HEK293 (cell line): Measurements from ENCODE around the gene TNFRSF8.

Source experiments
- CTCF ChIA-PET: fragments of 350-600 bp; formaldehyde crosslinking; extraction: SDS; loops from one replicate; lab custom pipeline; 2021; ENCODE audit warnings: antibody characterized with exemption; lab: Yijun Ruan, JAX
- POLR2A ChIA-PET: fragments of 300-600 bp; formaldehyde crosslinking; extraction: SDS; loops from one replicate; lab custom pipeline; 2020; ENCODE audit warnings: antibody characterized with exemption, inconsistent platforms; lab: Yijun Ruan, JAX
- H3K27ac ChIP-seq: fragments of 200-500 bp; sonication (Bioruptor generic); 2 replicates; pipeline ENCODE4 v1.5.1; 2014; ENCODE audit warnings: low read depth, low read length, control low read depth, inconsistent platforms; ENCODE audit errors: extremely low read depth
- H3K36me3 ChIP-seq, 2 experiments: fragments of 200-500 bp in 1 of 2; sonication (Bioruptor generic) in 1 of 2; 1 replicate in 1 of 2; 2 replicates in 1 of 2; pipeline ENCODE4 v1.5.1; 2014 to 2017; ENCODE audit warnings: inconsistent platforms in 2 of 2, low read length in 2 of 2; ENCODE audit not compliant: control insufficient read depth in 2 of 2, insufficient read depth in 1 of 2
- H3K4me1 ChIP-seq: fragments of 200-500 bp; sonication (Bioruptor generic); 2 replicates; pipeline ENCODE4 v1.5.1; 2014; ENCODE audit warnings: mild to moderate bottlenecking, low read length, inconsistent platforms; ENCODE audit not compliant: control insufficient read depth, insufficient read depth
- H3K4me3 ChIP-seq: 2 replicates; pipeline ENCODE4 v1.5.1; 2011; ENCODE audit warnings: low read depth, mild to moderate bottlenecking, control low read depth, low read length, moderate library complexity
- H3K9me3 ChIP-seq: fragments of 200-500 bp; sonication (Bioruptor generic); 2 replicates; pipeline ENCODE4 v1.5.1; 2014; ENCODE audit warnings: low read depth, low read length, inconsistent platforms; ENCODE audit not compliant: control insufficient read depth, insufficient read depth
- SP7 ChIP-seq: fragments of 450-650 bp; formaldehyde crosslinking; IDR thresholded peaks from 2 replicates; pipeline ENCODE4 v1.5.1; 2016; ENCODE audit warnings: missing biosample characterization, missing genetic modification characterization
- TRIM28 ChIP-seq: IDR thresholded peaks from 2 replicates; pipeline ENCODE4 v1.6.1; 2011; ENCODE audit warnings: low read length, control low read depth, borderline replicate concordance
- ZBTB1 ChIP-seq: fragments of 450-650 bp; formaldehyde crosslinking; IDR thresholded peaks from 2 replicates; pipeline ENCODE4 v1.5.1; 2016; ENCODE audit warnings: missing biosample characterization, missing genetic modification characterization
- ZBTB7A ChIP-seq: fragments of 450-650 bp; formaldehyde crosslinking; IDR thresholded peaks from 2 replicates; pipeline ENCODE4 v1.5.1; 2016; ENCODE audit warnings: low read depth, missing biosample characterization, missing genetic modification characterization
- ZFP69B ChIP-seq: fragments of 450-650 bp; formaldehyde crosslinking; IDR thresholded peaks from 2 replicates; pipeline ENCODE4 v1.5.1; 2016; ENCODE audit warnings: missing biosample characterization, missing genetic modification characterization
- ZNF140 ChIP-seq: fragments of 450-650 bp; formaldehyde crosslinking; IDR thresholded peaks from 2 replicates; pipeline ENCODE4 v1.5.1; 2016; ENCODE audit warnings: missing biosample characterization, missing genetic modification characterization
- ZNF157 ChIP-seq: fragments of 450-650 bp; formaldehyde crosslinking; IDR thresholded peaks from 2 replicates; pipeline ENCODE4 v1.5.1; 2016; ENCODE audit warnings: missing biosample characterization, missing genetic modification characterization
- ZNF549 ChIP-seq: fragments of 450-650 bp; IDR thresholded peaks from 2 replicates; pipeline ENCODE4 v1.5.1; 2018; ENCODE audit warnings: missing biosample characterization, missing genetic modification characterization, mild to moderate bottlenecking, inconsistent platforms, moderate library complexity
- ZNF555 ChIP-seq: fragments of 450-650 bp; formaldehyde crosslinking; conservative IDR thresholded peaks from 2 replicates; pipeline ENCODE4 v1.5.1; 2017; ENCODE audit warnings: missing biosample characterization, mild to moderate bottlenecking, missing genetic modification characterization, inconsistent platforms
- ZNF624 ChIP-seq: fragments of 450-650 bp; formaldehyde crosslinking; IDR thresholded peaks from 2 replicates; pipeline ENCODE4 v1.5.1; 2017; ENCODE audit warnings: missing biosample characterization, missing genetic modification characterization
- ZNF747 ChIP-seq: fragments of 450-650 bp; formaldehyde crosslinking; IDR thresholded peaks from 2 replicates; pipeline ENCODE4 v1.5.1; 2016; ENCODE audit warnings: missing biosample characterization, missing genetic modification characterization
- TF ChIP-seq, protein P1 (sequence below): fragments of 450-650 bp; formaldehyde crosslinking; IDR thresholded peaks from 2 replicates; pipeline ENCODE4 v1.5.1; 2016; ENCODE audit warnings: missing biosample characterization, missing genetic modification characterization
- TF ChIP-seq, protein P2 (sequence below): fragments of 450-650 bp; formaldehyde crosslinking; IDR thresholded peaks from 2 replicates; pipeline ENCODE4 v1.5.1; 2016; ENCODE audit warnings: missing biosample characterization, missing genetic modification characterization
- TF ChIP-seq, protein P3 (sequence below): fragments of 450-650 bp; formaldehyde crosslinking; IDR thresholded peaks from 2 replicates; pipeline ENCODE4 v1.5.1; 2017; ENCODE audit warnings: missing biosample characterization, missing genetic modification characterization
- TF ChIP-seq, protein P4 (sequence below): fragments of 450-650 bp; formaldehyde crosslinking; IDR thresholded peaks from 2 replicates; pipeline ENCODE4 v1.5.1; 2016; ENCODE audit warnings: missing biosample characterization, missing genetic modification characterization
- TF ChIP-seq, protein P5 (sequence below): fragments of 450-650 bp; formaldehyde crosslinking; IDR thresholded peaks from 2 replicates; pipeline ENCODE4 v1.5.1; 2016; ENCODE audit warnings: missing biosample characterization, missing genetic modification characterization
- TF ChIP-seq, protein P6 (sequence below): fragments of 450-650 bp; formaldehyde crosslinking; IDR thresholded peaks from 2 replicates; pipeline ENCODE4 v1.5.1; 2017; ENCODE audit warnings: missing biosample characterization, missing genetic modification characterization
- TF ChIP-seq, protein P7 (sequence below): fragments of 450-650 bp; formaldehyde crosslinking; IDR thresholded peaks from 2 replicates; pipeline ENCODE4 v1.5.1; 2016; ENCODE audit warnings: missing biosample characterization, missing genetic modification characterization
- TF ChIP-seq, protein P8 (sequence below): fragments of 450-650 bp; formaldehyde crosslinking; IDR thresholded peaks from 2 replicates; pipeline ENCODE4 v1.5.1; 2017; ENCODE audit warnings: missing biosample characterization, missing genetic modification characterization

TNFRSF8 gene

DNA sequence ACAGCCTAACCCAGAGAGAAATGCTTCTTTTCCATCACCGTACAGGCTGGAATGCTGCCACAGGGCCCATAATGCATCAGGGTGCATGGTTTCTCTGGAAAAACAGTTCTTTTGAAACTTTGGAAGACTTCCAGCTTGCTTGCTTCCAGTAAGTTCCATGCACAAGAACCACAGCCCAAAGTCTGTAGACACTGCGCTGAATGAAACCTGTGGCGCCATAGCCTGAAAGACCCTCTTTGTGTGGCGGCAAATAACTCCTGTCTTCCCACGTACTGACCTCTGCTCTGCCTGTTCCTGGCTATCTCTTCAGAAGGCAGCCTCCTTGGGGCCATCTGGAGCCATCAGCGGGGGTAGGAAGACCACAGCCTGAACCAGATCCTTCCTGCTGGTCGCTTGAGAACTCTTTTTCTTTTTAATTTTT, 28.7 kb upstream of the TNFRSF8 start:
- POLR2A ChIA-PET = no interaction called here
- no peak overlapping the region for H3K4me3 ChIP-seq
- H3K9me3 ChIP-seq = no peaks in the 10 kb centered on the region
- H3K4me1 ChIP-seq = no peaks in the 10 kb centered on the region
- H3K36me3 ChIP-seq = peaks cover 0 to 23% of the 10 kb centered on the region in 2 experiments; a peak in 1 of 3 replicates
- TF ChIP-seq SP7 (tag by site-specific recombination) (no peak), ZBTB7A (tag by site-specific recombination) (no peak), ZNF555 (tag by site-specific recombination) (no peak), TRIM28 (no peak), ZNF140 (no peak), ZFP69B (tag by site-specific recombination) (no peak), ZNF624 (tag by site-specific recombination) (no peak), ZNF747 (tag by site-specific recombination) (no peak)
- TF ChIP-seq, protein P1, sequence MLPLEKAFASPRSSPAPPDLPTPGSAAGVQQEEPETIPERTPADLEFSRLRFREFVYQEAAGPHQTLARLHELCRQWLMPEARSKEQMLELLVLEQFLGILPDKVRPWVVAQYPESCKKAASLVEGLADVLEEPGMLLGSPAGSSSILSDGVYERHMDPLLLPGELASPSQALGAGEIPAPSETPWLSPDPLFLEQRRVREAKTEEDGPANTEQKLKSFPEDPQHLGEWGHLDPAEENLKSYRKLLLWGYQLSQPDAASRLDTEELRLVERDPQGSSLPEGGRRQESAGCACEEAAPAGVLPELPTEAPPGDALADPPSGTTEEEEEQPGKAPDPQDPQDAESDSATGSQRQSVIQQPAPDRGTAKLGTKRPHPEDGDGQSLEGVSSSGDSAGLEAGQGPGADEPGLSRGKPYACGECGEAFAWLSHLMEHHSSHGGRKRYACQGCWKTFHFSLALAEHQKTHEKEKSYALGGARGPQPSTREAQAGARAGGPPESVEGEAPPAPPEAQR = no peak
- TF ChIP-seq, protein P2, sequence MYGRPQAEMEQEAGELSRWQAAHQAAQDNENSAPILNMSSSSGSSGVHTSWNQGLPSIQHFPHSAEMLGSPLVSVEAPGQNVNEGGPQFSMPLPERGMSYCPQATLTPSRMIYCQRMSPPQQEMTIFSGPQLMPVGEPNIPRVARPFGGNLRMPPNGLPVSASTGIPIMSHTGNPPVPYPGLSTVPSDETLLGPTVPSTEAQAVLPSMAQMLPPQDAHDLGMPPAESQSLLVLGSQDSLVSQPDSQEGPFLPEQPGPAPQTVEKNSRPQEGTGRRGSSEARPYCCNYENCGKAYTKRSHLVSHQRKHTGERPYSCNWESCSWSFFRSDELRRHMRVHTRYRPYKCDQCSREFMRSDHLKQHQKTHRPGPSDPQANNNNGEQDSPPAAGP (tag by site-specific recombination) = no peak
- TF ChIP-seq, protein P3, sequence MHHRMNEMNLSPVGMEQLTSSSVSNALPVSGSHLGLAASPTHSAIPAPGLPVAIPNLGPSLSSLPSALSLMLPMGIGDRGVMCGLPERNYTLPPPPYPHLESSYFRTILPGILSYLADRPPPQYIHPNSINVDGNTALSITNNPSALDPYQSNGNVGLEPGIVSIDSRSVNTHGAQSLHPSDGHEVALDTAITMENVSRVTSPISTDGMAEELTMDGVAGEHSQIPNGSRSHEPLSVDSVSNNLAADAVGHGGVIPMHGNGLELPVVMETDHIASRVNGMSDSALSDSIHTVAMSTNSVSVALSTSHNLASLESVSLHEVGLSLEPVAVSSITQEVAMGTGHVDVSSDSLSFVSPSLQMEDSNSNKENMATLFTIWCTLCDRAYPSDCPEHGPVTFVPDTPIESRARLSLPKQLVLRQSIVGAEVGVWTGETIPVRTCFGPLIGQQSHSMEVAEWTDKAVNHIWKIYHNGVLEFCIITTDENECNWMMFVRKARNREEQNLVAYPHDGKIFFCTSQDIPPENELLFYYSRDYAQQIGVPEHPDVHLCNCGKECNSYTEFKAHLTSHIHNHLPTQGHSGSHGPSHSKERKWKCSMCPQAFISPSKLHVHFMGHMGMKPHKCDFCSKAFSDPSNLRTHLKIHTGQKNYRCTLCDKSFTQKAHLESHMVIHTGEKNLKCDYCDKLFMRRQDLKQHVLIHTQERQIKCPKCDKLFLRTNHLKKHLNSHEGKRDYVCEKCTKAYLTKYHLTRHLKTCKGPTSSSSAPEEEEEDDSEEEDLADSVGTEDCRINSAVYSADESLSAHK (tag by site-specific recombination) = no peak
- TF ChIP-seq, protein P4, sequence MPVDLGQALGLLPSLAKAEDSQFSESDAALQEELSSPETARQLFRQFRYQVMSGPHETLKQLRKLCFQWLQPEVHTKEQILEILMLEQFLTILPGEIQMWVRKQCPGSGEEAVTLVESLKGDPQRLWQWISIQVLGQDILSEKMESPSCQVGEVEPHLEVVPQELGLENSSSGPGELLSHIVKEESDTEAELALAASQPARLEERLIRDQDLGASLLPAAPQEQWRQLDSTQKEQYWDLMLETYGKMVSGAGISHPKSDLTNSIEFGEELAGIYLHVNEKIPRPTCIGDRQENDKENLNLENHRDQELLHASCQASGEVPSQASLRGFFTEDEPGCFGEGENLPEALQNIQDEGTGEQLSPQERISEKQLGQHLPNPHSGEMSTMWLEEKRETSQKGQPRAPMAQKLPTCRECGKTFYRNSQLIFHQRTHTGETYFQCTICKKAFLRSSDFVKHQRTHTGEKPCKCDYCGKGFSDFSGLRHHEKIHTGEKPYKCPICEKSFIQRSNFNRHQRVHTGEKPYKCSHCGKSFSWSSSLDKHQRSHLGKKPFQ = no peak
- TF ChIP-seq, protein P5, sequence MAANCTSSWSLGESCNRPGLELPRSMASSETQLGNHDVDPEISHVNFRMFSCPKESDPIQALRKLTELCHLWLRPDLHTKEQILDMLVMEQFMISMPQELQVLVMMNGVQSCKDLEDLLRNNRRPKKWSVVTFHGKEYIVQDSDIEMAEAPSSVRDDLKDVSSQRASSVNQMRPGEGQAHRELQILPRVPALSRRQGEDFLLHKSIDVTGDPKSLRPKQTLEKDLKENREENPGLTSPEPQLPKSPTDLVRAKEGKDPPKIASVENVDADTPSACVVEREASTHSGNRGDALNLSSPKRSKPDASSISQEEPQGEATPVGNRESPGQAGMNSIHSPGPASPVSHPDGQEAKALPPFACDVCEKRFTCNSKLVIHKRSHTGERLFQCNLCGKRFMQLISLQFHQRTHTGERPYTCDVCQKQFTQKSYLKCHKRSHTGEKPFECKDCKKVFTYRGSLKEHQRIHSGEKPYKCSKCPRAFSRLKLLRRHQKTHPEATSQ (tag by site-specific recombination) = no peak
- TF ChIP-seq, protein P6, sequence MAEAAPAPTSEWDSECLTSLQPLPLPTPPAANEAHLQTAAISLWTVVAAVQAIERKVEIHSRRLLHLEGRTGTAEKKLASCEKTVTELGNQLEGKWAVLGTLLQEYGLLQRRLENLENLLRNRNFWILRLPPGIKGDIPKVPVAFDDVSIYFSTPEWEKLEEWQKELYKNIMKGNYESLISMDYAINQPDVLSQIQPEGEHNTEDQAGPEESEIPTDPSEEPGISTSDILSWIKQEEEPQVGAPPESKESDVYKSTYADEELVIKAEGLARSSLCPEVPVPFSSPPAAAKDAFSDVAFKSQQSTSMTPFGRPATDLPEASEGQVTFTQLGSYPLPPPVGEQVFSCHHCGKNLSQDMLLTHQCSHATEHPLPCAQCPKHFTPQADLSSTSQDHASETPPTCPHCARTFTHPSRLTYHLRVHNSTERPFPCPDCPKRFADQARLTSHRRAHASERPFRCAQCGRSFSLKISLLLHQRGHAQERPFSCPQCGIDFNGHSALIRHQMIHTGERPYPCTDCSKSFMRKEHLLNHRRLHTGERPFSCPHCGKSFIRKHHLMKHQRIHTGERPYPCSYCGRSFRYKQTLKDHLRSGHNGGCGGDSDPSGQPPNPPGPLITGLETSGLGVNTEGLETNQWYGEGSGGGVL (tag by site-specific recombination) = no peak
- no peak overlapping the region for H3K27ac ChIP-seq
- CTCF ChIA-PET = interaction anchor here (0.6 kb wide), 2 partner anchors 41 to 1088 kb away, joined by 3 to 5 read pairs; no protein-coding TSS in a partner anchor

DNA sequence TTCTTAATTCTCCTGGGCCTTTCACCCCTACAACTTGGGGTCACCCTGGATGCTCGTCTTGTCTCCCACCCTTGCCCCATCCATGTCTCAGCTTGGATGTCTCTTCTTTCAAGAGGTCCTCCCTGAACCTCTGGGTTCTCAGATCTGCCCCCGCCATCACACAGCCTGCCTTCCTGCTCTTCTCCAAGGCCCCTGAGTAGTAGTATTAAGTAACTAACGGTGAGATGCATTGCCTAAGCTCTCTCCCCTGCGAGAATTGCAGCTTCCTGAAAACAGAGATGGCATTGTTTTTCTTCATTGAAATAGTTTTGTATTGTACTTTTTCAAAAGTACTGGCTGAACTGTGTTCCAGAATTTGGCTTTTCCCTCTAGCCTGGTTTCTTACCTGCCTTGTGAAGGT, 27.8 kb upstream of the TNFRSF8 start:
- CTCF ChIA-PET = no interaction called here
- H3K36me3 ChIP-seq = peaks cover 0 to 14% of the 10 kb centered on the region in 2 experiments; a peak in 1 of 3 replicates
- no peaks in the 10 kb centered on the region for H3K9me3 ChIP-seq
- H3K4me3 ChIP-seq = no peak overlapping the region
- TF ChIP-seq ZNF747 (tag by site-specific recombination) = no peak
- TF ChIP-seq, protein P7, sequence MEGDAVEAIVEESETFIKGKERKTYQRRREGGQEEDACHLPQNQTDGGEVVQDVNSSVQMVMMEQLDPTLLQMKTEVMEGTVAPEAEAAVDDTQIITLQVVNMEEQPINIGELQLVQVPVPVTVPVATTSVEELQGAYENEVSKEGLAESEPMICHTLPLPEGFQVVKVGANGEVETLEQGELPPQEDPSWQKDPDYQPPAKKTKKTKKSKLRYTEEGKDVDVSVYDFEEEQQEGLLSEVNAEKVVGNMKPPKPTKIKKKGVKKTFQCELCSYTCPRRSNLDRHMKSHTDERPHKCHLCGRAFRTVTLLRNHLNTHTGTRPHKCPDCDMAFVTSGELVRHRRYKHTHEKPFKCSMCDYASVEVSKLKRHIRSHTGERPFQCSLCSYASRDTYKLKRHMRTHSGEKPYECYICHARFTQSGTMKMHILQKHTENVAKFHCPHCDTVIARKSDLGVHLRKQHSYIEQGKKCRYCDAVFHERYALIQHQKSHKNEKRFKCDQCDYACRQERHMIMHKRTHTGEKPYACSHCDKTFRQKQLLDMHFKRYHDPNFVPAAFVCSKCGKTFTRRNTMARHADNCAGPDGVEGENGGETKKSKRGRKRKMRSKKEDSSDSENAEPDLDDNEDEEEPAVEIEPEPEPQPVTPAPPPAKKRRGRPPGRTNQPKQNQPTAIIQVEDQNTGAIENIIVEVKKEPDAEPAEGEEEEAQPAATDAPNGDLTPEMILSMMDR (tag by site-specific recombination) = no peak
- no peak for TF ChIP-seq ZNF549 (tag by site-specific recombination)
- TF ChIP-seq, protein P8, sequence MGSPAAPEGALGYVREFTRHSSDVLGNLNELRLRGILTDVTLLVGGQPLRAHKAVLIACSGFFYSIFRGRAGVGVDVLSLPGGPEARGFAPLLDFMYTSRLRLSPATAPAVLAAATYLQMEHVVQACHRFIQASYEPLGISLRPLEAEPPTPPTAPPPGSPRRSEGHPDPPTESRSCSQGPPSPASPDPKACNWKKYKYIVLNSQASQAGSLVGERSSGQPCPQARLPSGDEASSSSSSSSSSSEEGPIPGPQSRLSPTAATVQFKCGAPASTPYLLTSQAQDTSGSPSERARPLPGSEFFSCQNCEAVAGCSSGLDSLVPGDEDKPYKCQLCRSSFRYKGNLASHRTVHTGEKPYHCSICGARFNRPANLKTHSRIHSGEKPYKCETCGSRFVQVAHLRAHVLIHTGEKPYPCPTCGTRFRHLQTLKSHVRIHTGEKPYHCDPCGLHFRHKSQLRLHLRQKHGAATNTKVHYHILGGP (tag by site-specific recombination) = no peak
- no peak for TF ChIP-seq ZNF157 (tag by site-specific recombination)
- no peak for TF ChIP-seq ZBTB1 (tag by site-specific recombination)
- H3K4me1 ChIP-seq = 0 out of 2 replicates have a peak, but pooled peaks cover 1% of the 10 kb centered on the region
- H3K27ac ChIP-seq = no peak overlapping the region
- POLR2A ChIA-PET = no interaction called here
